SH-SY5Y (cell line): ENCODE results near the gene CD180.

Experiments
- GATA2 ChIP-seq: IDR thresholded peaks from 2 replicates; pipeline ENCODE4 v1.6.1; 2011; ENCODE audit warnings: mild to moderate bottlenecking, low read depth, low read length
- GATA3 ChIP-seq: IDR thresholded peaks from 2 replicates; pipeline ENCODE4 v1.6.1; 2011; ENCODE audit warnings: low read depth, mild to moderate bottlenecking, low read length, moderate library complexity

DNA sequence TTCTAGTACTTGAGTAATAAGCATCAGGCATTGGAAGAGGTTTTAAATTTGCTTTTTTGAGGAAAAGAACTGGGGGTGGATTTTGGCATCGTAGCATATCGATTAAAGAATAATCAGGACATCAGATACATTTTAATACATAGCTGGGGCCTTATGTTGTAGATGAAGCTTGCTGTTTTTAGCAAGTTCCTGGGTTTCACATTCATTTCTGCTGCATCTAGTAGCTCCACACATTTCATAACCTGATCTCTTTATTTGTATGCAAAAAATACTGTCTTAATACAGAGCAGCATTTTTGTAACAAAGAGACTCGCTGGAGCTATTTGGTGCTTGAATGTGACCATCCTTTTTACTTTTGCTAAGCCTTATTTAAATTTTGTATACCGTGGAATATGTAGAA, 28.5 kb downstream of the CD180 start:
- no peak for TF ChIP-seq GATA3
- TF ChIP-seq GATA2: no peak
